Adipocyte (in vitro differentiated cells): ENCODE results near the gene SUPT3H.

ENCODE experiments used
- DNase-seq: peaks from one replicate; pipeline ENCODE4 v3.0.0-alpha.2; 2015; ENCODE audit warnings: low read depth
- H3K27me3 ChIP-seq: replicated peaks from 2 replicates; pipeline ENCODE4 v1.7.0; 2013; ENCODE audit warnings: mild to moderate bottlenecking, low read length, moderate library complexity; ENCODE audit not compliant: control insufficient read depth, insufficient read depth
- H3K36me3 ChIP-seq: 2 replicates; pipeline ENCODE4 v1.7.0; 2013; ENCODE audit warnings: low read length, mild to moderate bottlenecking, moderate library complexity; ENCODE audit not compliant: control insufficient read depth, insufficient read depth, severe bottlenecking
- H3K4me1 ChIP-seq: 2 replicates; pipeline ENCODE4 v1.7.0; 2013; ENCODE audit warnings: mild to moderate bottlenecking, low read length, moderate library complexity; ENCODE audit not compliant: control insufficient read depth, insufficient read depth
- H3K4me3 ChIP-seq: 2 replicates; pipeline ENCODE4 v1.7.0; 2013; ENCODE audit warnings: mild to moderate bottlenecking, low read length, moderate library complexity
- H3K9ac ChIP-seq: 2 replicates; pipeline ENCODE4 v1.7.0; 2013; ENCODE audit warnings: mild to moderate bottlenecking, low read length, moderate library complexity
- H3K9me3 ChIP-seq: 2 replicates; pipeline ENCODE4 v1.7.0; 2013; ENCODE audit warnings: mild to moderate bottlenecking, low read length, moderate library complexity; ENCODE audit not compliant: control insufficient read depth

SUPT3H gene

GRCh38 chr6:44985006-44985405, 392.7 kb downstream of the SUPT3H start:
- Histone ChIP-seq H3K9me3 (no peaks in the 10 kb centered on the region), H3K9ac (no peak overlapping the region), H3K36me3 (no peaks in the 10 kb centered on the region), H3K27me3 (no peaks in the 10 kb centered on the region), H3K4me3 (no peak overlapping the region), H3K4me1 (no peaks in the 10 kb centered on the region)
- DNase-seq, result no peak

GRCh38 chr6:44983467-44984365, 394.0 kb downstream of the SUPT3H start:
- DNase-seq, result no peak
- no peaks in the 10 kb centered on the region for H3K27me3 ChIP-seq

GRCh38 chr6:44980841-44981240, 396.9 kb downstream of the SUPT3H start:
- Histone ChIP-seq H3K9me3 (no peaks in the 10 kb centered on the region), H3K27me3 (no peaks in the 10 kb centered on the region), H3K4me1 (peaks cover 6% of the 10 kb centered on the region), H3K9ac (no peak overlapping the region), H3K4me3 (no peak overlapping the region), H3K36me3 (no peaks in the 10 kb centered on the region)
- no peak for DNase-seq

More at GRCh38 chr6:44983467-44984365, 394.0 kb downstream of the SUPT3H start:
- Histone ChIP-seq H3K9ac (no peak overlapping the region), H3K4me1 (no peaks in the 10 kb centered on the region), H3K36me3 (no peaks in the 10 kb centered on the region), H3K9me3 (no peaks in the 10 kb centered on the region), H3K4me3 (no peak overlapping the region)

- Histone ChIP-seq H3K9ac (no peak overlapping the region), H3K27me3 (no peaks in the 10 kb centered on the region), H3K36me3 (no peaks in the 10 kb centered on the region), H3K4me1 (peaks cover 6% of the 10 kb centered on the region), H3K9me3 (no peaks in the 10 kb centered on the region), H3K4me3 (no peak overlapping the region)
- peak; percentile 33 for DNase-seq
Observed at GRCh38 chr6:44976677-44977641, 400.8 kb downstream of the SUPT3H start.

- no peaks in the 10 kb centered on the region for H3K27me3 ChIP-seq
- no peaks in the 10 kb centered on the region for H3K36me3 ChIP-seq
- no peak for DNase-seq
- H3K4me3 ChIP-seq, result no peak overlapping the region
- H3K9me3 ChIP-seq, result no peaks in the 10 kb centered on the region
- H3K9ac ChIP-seq, result no peak overlapping the region
- peaks cover 14% of the 10 kb centered on the region for H3K4me1 ChIP-seq
Observed at GRCh38 chr6:44974511-44974910, 403.2 kb downstream of the SUPT3H start.

GRCh38 chr6:44972709-44973108, 405.0 kb downstream of the SUPT3H start:
- H3K36me3 ChIP-seq, result no peaks in the 10 kb centered on the region
- no peaks in the 10 kb centered on the region for H3K27me3 ChIP-seq
- no peak overlapping the region for H3K4me3 ChIP-seq
- DNase-seq, result no peak
- H3K9me3 ChIP-seq, result no peaks in the 10 kb centered on the region
- peaks cover 27% of the 10 kb centered on the region for H3K4me1 ChIP-seq
- H3K9ac ChIP-seq, result no peak overlapping the region

- Histone ChIP-seq H3K9ac (no peak overlapping the region), H3K27me3 (no peaks in the 10 kb centered on the region), H3K36me3 (no peaks in the 10 kb centered on the region), H3K4me3 (no peak overlapping the region), H3K4me1 (peaks cover 36% of the 10 kb centered on the region), H3K9me3 (no peaks in the 10 kb centered on the region)
- peak; percentile 57 for DNase-seq
Observed at GRCh38 chr6:44969446-44970185, 408.1 kb downstream of the SUPT3H start.

- no peaks in the 10 kb centered on the region for H3K36me3 ChIP-seq
- no peak overlapping the region for H3K4me3 ChIP-seq
- no peaks in the 10 kb centered on the region for H3K9me3 ChIP-seq
- H3K9ac ChIP-seq, result peak overlapping the region; percentile 29
- H3K27me3 ChIP-seq, result no peaks in the 10 kb centered on the region
- peak; percentile 39 for DNase-seq
- peaks cover 36% of the 10 kb centered on the region for H3K4me1 ChIP-seq
Observed at GRCh38 chr6:44967481-44967880, 410.3 kb downstream of the SUPT3H start.

- peaks cover 36% of the 10 kb centered on the region for H3K4me1 ChIP-seq
- H3K9ac ChIP-seq, result no peak overlapping the region
- H3K9me3 ChIP-seq, result no peaks in the 10 kb centered on the region
- H3K4me3 ChIP-seq, result no peak overlapping the region
- DNase-seq, result peak; percentile 56
- H3K27me3 ChIP-seq, result no peaks in the 10 kb centered on the region
- H3K36me3 ChIP-seq, result no peaks in the 10 kb centered on the region
Observed at GRCh38 chr6:44966449-44967092, 411.2 kb downstream of the SUPT3H start.

GRCh38 chr6:44965708-44966107, 412.0 kb downstream of the SUPT3H start:
- Histone ChIP-seq H3K9me3 (no peaks in the 10 kb centered on the region), H3K27me3 (no peaks in the 10 kb centered on the region), H3K4me3 (no peak overlapping the region), H3K9ac (no peak overlapping the region), H3K36me3 (no peaks in the 10 kb centered on the region), H3K4me1 (peaks cover 42% of the 10 kb centered on the region)
- DNase-seq, result no peak
